Activated CD8-positive, alpha-beta memory T cell treated with anti-CD3 and anti-CD28 coated beads for 48 hours (primary cell): Measurements from ENCODE around the gene SHBG.
"Not testable (repeated sequence)": the region's sequence is repeated elsewhere in the genome, so short reads cannot be mapped to it uniquely, and the experiment has no call there.

Source experiments
- DNase-seq, 3 experiments: peaks; one replicate each; pipeline ENCODE4 v3.0.0-alpha.2; 2020; ENCODE audit warnings: low read depth in 2 of 3, low spot score in 2 of 3

The SHBG gene

GRCh38 chr17:7629939-7630571 is at the start of gene SHBG:
SHBG (plus strand) TSS chr17:7630135; CDS start chr17:7630173, 38 bp downstream.
- no peak for DNase-seq

DNA sequence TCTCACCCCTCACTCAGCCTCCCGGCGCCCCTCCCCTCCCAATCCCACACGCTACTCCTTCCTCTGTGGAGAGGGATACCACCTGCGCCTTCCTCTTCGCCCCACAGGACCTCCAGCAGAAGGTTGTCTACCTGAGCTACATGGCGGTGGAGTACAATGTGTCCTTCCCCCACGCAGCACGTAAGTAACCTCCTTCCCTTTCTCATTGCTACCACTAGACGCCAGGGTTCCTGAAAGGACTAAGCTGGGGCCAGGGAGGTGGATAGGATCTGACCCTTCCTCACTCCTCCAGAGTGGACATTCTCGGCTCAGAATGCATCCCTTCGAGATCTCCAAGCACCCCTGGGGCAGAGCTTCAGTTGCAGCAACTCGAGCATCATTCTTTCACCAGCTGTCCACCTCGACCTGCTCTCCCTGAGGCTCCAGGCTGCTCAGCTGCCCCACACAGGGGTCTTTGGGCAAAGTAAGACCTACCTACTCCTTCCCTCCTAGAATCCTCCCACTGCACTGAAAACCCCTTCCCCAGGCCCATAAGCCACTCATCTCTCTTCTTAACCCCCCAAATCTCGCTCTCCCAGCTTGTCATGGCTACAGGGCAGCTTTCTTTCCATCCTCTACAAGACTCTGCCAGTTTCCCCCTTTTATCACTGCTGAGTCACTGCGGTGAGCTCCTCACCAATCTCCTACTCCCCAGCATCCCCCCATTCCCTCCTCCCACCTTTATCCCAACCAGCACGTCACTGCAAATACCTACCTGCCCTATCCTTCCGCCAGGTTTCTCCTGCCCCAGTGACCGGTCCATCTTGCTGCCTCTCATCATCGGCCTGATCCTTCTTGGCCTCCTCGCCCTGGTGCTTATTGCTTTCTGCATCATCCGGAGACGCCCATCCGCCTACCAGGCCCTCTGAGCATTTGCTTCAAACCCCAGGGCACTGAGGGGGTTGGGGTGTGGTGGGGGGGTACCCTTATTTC is 49.0 kb upstream of the SHBG start:
- DNase-seq = no peak

- no peak for DNase-seq
These were observed 47.3 kb upstream of the SHBG start for GRCh38 chr17:7582396-7583252.

DNA sequence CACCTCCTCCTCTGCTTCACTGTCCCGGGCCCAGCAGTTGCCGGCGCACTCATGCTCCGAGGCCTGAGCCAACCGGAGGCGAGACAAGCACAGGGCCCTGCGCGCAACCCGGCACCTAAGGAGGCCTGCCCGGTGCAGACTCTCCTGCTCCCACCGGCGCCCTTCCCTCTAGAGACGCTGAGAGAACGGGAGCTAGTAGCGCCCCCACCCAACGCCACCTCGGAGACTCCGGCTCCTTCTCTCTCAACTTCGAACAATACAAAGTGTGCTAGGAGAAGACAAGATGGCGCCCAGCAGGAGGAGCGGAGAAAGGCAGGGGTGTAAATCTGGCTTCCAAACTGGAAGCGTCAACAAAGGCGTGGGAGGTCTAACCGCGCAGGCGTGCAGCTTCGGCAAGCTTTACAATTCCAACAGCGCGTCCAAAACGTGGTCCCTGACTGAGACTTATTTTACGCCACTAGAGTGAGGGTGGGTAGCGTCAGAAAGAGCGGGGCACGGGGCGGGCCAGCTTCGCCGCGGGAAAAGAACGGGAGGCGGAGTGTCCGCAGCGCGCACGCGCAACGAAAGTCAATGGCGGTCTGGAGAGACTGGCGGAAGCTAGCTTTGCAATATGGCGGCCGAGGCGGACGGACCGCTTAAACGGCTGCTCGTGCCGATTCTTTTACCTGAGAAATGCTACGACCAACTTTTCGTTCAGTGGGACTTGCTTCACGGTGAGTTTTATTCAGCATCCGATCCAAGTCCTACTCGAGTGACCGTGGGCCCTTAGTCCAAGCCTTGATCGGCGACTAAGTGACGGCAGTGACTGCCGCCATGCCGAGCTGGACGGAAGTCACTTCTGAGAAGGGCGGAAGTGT is 46.5 kb upstream of the SHBG start, which contains the start of gene MPDU1:
MPDU1 (plus strand) TSS at position 600 of the 857 bp plus-strand sequence; CDS start at position 611, 11 bp downstream.
- peak; percentile 83 to 91 (median 89) for DNase-seq

DNA sequence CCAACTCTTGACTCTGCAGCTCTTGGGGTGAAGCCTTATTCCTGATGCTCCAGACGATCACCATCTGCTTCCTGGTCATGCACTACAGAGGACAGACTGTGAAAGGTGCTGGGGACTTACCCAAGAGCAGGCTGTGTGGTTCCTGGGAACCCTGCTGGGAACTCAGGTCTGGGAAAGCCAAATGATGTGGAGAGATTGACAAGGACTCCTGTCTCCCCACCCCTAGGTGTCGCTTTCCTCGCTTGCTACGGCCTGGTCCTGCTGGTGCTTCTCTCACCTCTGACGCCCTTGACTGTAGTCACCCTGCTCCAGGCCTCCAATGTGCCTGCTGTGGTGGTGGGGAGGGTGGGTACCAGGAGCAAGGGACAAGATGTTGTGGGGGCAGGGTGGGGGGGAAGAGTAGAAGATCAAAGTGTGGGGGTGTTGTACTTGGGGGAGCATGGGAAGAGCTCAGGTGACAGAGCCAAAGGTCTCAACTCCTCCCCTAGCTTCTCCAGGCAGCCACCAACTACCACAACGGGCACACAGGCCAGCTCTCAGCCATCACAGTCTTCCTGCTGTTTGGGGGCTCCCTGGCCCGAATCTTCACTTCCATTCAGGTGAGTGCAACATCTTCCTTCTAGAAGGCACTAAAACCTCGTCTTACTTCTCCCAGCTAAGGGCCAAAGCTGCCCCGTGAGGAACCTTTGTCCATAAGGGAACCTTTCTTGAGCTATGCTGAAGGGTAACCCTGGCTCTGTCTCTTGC is 43.1 kb upstream of the SHBG start:
- DNase-seq = no peak

DNA sequence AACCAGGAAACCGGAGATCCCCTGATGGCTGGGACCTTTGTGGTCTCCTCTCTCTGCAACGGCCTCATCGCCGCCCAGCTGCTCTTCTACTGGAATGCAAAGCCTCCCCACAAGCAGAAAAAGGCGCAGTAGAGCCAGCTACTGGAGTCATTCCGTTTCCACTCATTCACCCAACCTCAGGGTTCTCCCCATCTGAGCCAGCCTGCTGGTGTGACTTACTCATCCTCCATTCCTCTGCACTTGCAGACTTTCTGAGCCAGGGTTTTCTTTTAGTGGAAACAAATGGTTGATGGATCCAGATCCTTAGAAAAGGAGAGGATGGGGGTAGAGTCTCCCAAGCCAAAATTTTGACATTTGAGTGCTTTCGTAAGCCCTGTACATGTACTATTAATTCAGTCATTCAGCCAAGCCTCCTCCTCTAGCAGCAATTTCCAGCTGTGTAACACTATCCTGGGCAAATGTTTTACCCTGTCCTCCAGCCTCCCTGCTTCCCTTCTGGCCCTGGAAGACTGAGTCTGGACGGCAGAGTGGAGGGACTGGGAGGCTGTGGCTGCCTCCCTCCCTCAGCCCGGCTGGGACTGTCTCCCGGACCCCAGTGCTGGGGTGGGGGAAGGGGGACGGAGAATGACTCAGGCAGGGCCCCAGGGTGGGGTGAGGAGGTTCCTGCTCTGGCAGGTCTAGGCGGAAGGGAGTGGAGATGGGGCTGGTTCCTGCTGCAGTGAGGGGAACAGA is 42.3 kb upstream of the SHBG start:
- no peak for DNase-seq

GRCh38 chr17:7588553-7589203 is 41.3 kb upstream of the SHBG start:
- no peak for DNase-seq

GRCh38 chr17:7589204-7589868 is 40.6 kb upstream of the SHBG start:
- no peak for DNase-seq

GRCh38 chr17:7589891-7590691 is 39.8 kb upstream of the SHBG start, which contains the start of gene SOX15:
SOX15 (minus strand) TSS chr17:7590094; CDS start chr17:7589676, 418 bp downstream.
- no peak for DNase-seq

- DNase-seq = no peak
These were observed 39.2 kb upstream of the SHBG start for GRCh38 chr17:7590743-7591142.

- no peak for DNase-seq
These were observed 38.3 kb upstream of the SHBG start for GRCh38 chr17:7591596-7591995.

GRCh38 chr17:7592422-7593021 is 37.4 kb upstream of the SHBG start:
- DNase-seq = no peak

DNA sequence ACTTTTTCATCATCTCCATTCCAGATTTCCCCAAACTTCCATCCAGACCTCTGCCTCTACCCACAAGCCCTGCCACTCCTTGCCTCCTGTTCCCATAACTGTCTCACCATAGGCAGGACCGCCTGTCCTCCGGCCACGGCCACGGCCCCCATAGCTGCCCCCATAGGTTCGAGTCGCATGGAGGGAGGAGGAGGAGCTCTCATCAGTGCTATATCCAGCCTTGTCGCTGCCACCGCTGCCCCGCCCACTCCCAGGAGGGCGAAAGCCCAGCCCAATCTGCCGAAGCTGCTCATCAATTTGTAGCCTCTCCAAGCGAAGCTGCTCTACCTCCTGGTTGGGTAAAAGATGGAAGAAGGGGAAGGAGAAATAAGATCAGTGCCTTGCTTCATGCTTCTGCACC is 36.6 kb upstream of the SHBG start:
- no peak for DNase-seq

- not testable (repeated sequence) for DNase-seq
These were observed 32.4 kb upstream of the SHBG start for GRCh38 chr17:7597561-7597960.

DNA sequence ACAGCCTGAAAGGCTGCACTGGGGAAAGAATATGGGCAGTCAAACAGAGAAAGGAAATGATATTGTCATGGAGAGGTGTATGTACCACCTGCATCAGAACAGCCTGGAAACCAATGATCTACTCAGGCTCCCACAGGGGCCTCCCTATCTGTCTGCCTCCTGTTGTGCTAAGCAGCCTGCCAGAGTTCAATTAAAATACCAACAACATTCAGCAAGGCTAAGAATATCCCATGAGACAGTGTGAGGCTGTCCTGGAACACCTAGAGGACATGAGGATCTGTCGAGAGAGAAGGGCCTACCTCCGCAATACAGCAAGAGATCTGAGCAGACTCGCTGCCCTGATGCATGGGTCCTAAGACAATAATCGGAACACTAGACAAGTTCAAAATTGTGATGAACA is 23.7 kb upstream of the SHBG start:
- no peak for DNase-seq

- no peak for DNase-seq
These were observed 19.3 kb upstream of the SHBG start for GRCh38 chr17:7610641-7611040.
